ENCODE data around the gene TSPAN9. TPM values are rescaled to one million over a fixed set of nuclear protein-coding genes. Genes with fewer than 3 reads are reported as not detected.

The TSPAN9 gene
- total RNA-seq, 1 donor from 2014 or later, result 20.5 TPM

GRCh38 chr12:3227076-3227975 is 150.1 kb downstream of the TSPAN9 start:
- no peak overlapping the region for H3K4me3 ChIP-seq (ENCODE audit: low read depth, low read length)
- TF ChIP-seq CTCF (conservative IDR thresholded peaks at IDR 0.05; ENCODE audit: low read depth, low read length), result no peak
- no peak for DNase-seq (ENCODE audit: low read depth)

GRCh38 chr12:3228552-3228951 is 151.4 kb downstream of the TSPAN9 start:
- no peak for TF ChIP-seq CTCF (conservative IDR thresholded peaks at IDR 0.05; ENCODE audit: low read depth, low read length)
- H3K4me3 ChIP-seq (ENCODE audit: low read depth, low read length), result no peak overlapping the region
- no peak for DNase-seq (ENCODE audit: low read depth)

- no peak for DNase-seq (ENCODE audit: low read depth)
- H3K4me3 ChIP-seq (ENCODE audit: low read depth, low read length), result no peak overlapping the region
- TF ChIP-seq CTCF (conservative IDR thresholded peaks at IDR 0.05; ENCODE audit: low read depth, low read length), result no peak
Observed at GRCh38 chr12:3229577-3229976, 152.4 kb downstream of the TSPAN9 start.

GRCh38 chr12:3230758-3231375 is 153.7 kb downstream of the TSPAN9 start:
- TF ChIP-seq CTCF (conservative IDR thresholded peaks at IDR 0.05; ENCODE audit: low read depth, low read length), result no peak
- no peak overlapping the region for H3K4me3 ChIP-seq (ENCODE audit: low read depth, low read length)
- DNase-seq (ENCODE audit: low read depth), result no peak

GRCh38 chr12:3231399-3231876 is 154.3 kb downstream of the TSPAN9 start:
- DNase-seq (ENCODE audit: low read depth), result no peak
- TF ChIP-seq CTCF (conservative IDR thresholded peaks at IDR 0.05; ENCODE audit: low read depth, low read length), result no peak
- H3K4me3 ChIP-seq (ENCODE audit: low read depth, low read length), result no peak overlapping the region

- TF ChIP-seq CTCF (conservative IDR thresholded peaks at IDR 0.05; ENCODE audit: low read depth, low read length), result no peak
- H3K4me3 ChIP-seq (ENCODE audit: low read depth, low read length), result no peak overlapping the region
- DNase-seq (ENCODE audit: low read depth), result no peak
Observed at GRCh38 chr12:3233797-3234196, 156.6 kb downstream of the TSPAN9 start.
